Measurements from ENCODE around the gene PNPLA5. TPM values are rescaled to one million over a fixed set of nuclear protein-coding genes. Genes with fewer than 3 reads are reported as not detected.

Gene PNPLA5
- total RNA-seq, 4 donors from 2014 or later: not detected

DNA sequence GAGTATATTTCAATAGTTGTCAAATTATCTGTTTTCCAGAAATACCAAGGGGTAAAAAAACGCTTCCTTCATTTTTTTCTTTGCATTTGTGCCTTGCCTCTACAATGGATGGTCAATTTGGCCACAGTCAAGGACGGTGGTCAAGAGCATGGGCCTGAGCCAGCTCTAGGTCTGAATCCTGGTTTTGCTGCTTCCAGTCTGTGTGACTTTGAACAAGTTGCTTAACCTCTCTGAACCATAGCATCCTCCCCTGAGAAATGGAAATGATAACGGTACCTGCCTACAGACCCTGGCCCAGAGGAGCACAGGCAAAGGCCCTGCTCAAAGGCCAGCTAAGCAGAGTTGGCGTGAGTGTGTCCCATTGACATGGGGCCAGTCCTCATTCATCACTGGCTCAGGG is 3.1 kb downstream of the PNPLA5 start:
- TF ChIP-seq, protein P1, sequence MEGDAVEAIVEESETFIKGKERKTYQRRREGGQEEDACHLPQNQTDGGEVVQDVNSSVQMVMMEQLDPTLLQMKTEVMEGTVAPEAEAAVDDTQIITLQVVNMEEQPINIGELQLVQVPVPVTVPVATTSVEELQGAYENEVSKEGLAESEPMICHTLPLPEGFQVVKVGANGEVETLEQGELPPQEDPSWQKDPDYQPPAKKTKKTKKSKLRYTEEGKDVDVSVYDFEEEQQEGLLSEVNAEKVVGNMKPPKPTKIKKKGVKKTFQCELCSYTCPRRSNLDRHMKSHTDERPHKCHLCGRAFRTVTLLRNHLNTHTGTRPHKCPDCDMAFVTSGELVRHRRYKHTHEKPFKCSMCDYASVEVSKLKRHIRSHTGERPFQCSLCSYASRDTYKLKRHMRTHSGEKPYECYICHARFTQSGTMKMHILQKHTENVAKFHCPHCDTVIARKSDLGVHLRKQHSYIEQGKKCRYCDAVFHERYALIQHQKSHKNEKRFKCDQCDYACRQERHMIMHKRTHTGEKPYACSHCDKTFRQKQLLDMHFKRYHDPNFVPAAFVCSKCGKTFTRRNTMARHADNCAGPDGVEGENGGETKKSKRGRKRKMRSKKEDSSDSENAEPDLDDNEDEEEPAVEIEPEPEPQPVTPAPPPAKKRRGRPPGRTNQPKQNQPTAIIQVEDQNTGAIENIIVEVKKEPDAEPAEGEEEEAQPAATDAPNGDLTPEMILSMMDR (IDR thresholded peaks at IDR 0.05; ENCODE audit: low read depth): no peak

DNA sequence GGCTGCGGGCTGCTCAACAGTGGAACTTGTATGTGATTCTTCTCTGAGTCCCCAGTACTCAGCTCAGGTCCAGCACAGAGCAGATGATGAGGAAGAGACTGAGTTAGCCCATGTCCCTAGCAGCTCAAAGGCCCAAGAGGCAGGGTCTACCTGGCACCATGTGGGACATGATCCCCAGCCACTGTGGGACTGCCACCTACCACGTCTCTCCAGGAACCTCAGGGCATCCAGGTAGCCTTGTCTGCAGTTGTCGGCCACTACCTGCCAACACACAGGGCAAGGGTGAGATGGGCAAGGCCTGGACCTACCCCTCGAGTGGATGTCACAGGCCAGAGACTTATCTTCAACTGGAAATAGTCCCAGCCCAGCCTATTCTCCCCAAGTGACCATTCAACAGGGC is 4.4 kb downstream of the PNPLA5 start:
- TF ChIP-seq, protein P1 (IDR thresholded peaks at IDR 0.05; ENCODE audit: low read depth): no peak

DNA sequence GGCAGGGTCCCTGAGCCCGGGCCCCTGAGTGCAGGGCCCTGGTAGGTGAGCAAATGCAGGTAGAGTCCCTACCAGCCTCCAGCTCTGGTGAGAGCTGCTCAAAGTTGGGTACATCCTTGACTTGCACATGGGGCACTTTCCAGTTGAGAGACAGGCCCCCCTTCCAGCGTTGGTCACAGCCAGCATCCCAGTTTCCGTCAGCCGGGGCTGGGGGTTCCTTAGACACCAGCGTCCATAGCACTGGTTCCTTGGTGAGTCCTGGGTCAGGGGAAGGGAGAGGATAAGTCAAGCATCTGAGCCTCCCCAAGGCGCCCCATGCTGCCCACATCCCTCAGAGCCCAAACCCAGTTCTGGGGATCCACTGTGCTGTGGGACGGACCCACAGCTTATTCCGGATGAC is 5.6 kb downstream of the PNPLA5 start:
- TF ChIP-seq, protein P1 (IDR thresholded peaks at IDR 0.05; ENCODE audit: low read depth): no peak

DNA sequence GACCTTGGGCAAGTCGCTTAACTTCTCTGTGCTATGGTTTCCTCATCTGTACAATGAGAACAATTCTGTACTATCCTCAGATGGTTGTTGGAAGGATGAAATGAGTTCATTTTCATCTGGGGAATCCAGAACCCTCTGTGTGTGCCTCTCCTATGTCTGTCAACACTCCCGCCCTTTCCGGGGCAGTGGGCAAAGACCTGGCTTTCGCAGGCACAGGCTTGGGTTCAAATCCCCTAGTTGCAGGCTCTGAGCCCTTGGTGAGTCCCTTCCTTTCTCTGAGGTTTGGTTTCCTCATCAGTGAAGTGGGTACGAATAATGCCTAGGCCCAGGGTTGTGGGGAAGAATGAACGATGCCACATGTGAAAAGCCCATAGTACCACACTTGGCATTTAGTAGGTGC is 6.0 kb downstream of the PNPLA5 start:
- TF ChIP-seq, protein P1 (IDR thresholded peaks at IDR 0.05; ENCODE audit: low read depth): no peak

DNA sequence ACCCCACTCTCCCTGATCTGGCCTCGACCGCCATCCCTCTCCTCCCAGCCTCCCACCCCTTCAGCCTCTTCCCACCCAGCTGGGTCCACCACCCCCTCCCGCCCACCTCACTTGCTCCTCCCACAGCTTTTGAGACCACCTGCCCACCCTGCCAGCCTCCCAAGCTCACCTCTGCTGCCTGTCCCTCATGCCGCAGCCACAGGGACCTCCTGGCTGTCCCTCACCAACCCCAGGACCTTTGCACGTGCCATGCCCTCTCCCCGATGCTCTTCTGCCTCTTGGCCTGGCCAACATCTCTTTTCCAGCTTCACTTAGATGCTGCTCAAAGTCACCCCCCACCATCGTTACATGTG is 6.5 kb downstream of the PNPLA5 start:
- TF ChIP-seq, protein P1 (IDR thresholded peaks at IDR 0.05; ENCODE audit: low read depth): no peak

DNA sequence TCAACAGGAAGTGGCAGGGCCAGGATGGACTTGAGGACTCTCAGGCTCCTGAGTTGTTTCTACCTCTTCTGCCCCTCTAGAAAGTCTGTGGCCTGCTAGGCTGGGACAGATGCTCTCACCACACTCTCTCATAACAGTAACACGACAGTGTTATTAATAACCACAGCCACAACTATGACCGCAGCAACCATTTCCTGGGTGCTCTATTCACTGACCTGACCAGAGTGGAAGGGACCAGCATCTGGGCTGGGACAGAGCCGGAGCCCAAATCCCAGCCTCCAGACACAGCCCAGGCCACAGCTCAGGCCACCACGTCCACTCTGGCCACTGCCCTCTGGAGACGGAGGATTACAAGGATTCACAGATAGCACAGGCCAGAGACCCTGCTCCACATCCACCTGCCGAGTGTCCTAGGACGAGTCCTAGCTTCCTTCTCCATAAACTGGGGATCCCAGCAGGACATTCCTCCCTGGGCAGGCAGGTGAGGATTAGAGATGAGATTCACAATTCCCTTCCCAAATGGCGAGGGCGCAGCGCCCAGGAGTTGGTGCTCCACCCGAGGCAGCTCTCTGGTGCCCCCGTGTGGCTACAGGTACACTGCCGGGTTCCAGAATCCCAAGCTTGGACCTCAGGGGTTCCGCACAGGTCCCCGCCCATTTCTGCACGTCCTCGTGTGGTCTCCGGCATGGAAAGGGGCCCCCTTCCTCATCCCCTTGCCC is 7.1 kb downstream of the PNPLA5 start:
- TF ChIP-seq, protein P1 (IDR thresholded peaks at IDR 0.05; ENCODE audit: low read depth): no peak

DNA sequence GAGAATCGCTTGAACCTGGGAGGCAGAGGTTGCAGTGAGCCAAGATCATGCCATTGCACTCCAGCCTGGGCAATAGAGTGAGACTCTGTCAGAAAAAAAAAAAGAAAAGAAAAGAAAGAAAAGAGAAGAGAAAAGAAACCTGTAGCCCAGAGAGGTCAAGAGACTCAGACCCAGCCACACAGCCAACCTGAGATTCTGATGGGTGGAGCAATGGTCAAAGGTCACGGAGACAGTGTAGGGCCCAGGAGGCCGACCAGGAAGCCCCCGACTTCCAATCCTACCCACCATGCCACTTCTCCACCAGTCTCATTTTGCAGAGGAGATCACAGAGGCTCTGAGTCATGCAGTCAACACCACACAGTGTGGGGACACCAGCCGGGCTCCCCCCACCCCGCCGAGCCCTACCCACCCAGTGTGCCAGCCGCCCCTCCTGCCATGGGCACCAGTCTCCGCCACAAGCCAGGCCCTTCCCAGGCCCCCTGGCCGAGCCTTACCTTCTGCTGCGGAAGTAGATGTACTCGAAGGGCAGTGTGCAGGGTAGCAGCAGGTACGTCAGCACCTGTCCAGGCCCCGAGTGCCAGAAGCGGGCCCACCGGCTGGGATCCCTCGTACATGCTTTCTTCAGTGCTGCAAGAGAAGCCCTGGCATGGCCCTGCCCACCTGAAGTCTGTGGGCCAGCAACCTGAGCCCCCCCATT is 7.9 kb downstream of the PNPLA5 start:
- TF ChIP-seq, protein P1 (IDR thresholded peaks at IDR 0.05; ENCODE audit: low read depth): no peak
